Measurements from ENCODE around the gene DST.

DST gene

DNA sequence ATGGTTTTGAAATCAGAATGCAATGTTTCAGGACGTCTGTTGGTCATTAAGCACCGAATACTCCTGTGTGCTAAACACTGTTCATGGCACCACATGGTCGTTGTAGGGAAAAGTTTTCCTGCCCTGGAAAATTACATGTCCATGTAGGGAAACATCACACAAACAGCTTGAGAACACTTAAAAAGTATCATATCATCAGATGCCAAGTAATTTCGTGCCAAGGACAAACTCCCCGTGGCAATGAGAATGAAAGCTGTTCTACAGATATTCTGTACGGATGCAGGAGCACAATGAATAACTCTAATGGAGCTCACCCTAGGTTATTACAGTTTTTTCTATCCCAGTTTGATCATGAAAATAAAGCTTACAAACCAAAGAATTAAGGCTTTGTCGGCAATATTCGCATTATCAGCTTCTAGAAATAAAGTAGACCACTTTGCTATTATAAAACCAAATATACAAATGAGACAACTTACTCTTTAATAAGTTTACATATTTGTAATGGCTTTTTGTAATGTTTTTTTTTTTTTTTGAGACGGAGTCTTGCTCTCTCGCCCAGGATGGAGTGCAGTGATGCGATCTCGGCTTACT is 4.6 kb upstream of the DST start:
- no peaks in the 10 kb centered on the region for H3K27me3 Mint-ChIP-seq (ENCODE audit: low read depth, poor library complexity)
- H3K27ac Mint-ChIP-seq, result no peak overlapping the region
- DNase-seq, result no peak
- no peaks in the 10 kb centered on the region for H3K4me1 Mint-ChIP-seq
- H3K9me3 Mint-ChIP-seq, result no peaks in the 10 kb centered on the region
- no peak overlapping the region for H3K4me3 Mint-ChIP-seq
- TF ChIP-seq, protein P1, sequence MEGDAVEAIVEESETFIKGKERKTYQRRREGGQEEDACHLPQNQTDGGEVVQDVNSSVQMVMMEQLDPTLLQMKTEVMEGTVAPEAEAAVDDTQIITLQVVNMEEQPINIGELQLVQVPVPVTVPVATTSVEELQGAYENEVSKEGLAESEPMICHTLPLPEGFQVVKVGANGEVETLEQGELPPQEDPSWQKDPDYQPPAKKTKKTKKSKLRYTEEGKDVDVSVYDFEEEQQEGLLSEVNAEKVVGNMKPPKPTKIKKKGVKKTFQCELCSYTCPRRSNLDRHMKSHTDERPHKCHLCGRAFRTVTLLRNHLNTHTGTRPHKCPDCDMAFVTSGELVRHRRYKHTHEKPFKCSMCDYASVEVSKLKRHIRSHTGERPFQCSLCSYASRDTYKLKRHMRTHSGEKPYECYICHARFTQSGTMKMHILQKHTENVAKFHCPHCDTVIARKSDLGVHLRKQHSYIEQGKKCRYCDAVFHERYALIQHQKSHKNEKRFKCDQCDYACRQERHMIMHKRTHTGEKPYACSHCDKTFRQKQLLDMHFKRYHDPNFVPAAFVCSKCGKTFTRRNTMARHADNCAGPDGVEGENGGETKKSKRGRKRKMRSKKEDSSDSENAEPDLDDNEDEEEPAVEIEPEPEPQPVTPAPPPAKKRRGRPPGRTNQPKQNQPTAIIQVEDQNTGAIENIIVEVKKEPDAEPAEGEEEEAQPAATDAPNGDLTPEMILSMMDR (IDR thresholded peaks at IDR 0.05), result no peak
- H3K36me3 Mint-ChIP-seq (ENCODE audit: low read depth), result peaks cover 15% of the 10 kb centered on the region

DNA sequence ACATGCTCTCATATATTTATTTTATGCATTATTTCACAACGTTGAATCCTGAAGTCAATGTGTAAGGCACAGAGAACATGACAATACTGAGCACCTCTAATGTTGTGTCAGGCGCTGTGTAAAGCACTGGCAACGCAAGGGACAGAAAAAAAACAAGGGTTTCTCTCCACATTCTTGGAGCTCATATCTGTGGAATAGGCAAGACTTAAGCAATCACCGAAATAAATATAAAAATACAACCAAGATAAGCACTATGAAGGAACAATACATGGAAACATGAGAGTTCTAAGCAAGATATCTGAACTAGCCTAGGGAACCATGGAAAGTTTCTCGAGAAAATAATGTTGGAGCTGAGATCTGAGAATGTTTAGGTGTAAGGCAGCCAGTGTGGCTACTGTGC is 1.7 kb upstream of the DST start:
- Mint-ChIP-seq H3K27ac (no peak overlapping the region), H3K9me3 (no peaks in the 10 kb centered on the region), H3K36me3 (ENCODE audit: low read depth) (peaks cover 15% of the 10 kb centered on the region), H3K4me1 (no peaks in the 10 kb centered on the region), H3K4me3 (no peak overlapping the region), H3K27me3 (ENCODE audit: low read depth, poor library complexity) (no peaks in the 10 kb centered on the region)
- TF ChIP-seq, protein P1 (IDR thresholded peaks at IDR 0.05), result no peak
- no peak for DNase-seq

DNA sequence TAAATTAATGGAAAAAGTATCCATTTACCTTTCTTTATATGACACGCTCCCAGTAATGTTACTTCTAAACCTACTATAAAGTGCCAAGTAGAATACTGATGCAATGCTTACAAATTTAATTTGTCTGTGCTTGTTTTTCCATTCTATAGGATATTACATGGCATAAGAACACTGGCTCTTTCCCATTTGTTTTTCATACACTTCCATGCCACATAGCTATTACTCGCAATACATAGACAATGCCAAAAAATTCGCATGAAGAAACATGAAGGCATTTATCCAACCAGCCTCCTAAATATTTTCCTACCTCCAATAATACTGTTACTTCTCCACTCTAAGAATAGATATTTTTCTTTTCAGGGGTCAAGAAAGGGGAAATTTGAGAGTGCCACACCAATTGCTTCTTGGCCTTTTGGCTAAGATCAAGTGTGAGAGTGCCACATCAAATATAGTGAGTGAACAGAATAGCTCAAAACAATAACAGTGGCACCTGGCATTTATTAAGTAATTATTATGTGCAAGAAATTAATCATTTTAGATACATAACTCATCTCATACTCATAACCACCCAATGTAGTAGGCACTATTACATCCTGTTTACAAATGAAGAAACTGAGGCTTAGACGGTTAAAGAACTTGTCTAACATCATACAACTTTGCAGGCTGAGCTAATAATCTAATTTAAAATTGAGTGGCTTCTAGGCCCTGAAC is 845 bp upstream of the DST start:
- no peak for DNase-seq
- Mint-ChIP-seq H3K4me1 (no peaks in the 10 kb centered on the region), H3K27ac (no peak overlapping the region), H3K9me3 (no peaks in the 10 kb centered on the region), H3K4me3 (no peak overlapping the region), H3K36me3 (ENCODE audit: low read depth) (peaks cover 15% of the 10 kb centered on the region), H3K27me3 (ENCODE audit: low read depth, poor library complexity) (no peaks in the 10 kb centered on the region)
- TF ChIP-seq, protein P1 (IDR thresholded peaks at IDR 0.05), result no peak

DNA sequence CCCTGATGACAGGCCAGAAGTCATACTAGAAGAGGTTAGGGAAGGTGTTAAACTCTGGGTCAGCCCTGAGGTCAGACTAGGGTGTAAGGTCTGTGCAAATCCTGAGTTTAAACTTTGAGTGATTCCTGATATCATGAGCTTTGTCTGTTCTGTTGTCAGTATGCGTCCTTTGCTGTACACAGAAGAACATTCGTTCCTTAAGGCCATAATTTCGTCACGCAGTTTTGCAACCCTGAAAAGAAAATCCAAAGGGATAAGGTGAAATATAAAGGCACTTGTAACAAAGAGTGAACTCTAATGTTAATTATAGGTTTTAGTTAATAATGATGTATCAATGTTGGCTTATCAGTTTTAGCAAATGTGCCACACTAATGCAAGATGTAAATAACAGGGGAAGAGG is 2.3 kb downstream of the DST start:
- DNase-seq, result no peak
- H3K9me3 Mint-ChIP-seq, result no peaks in the 10 kb centered on the region
- H3K27ac Mint-ChIP-seq, result peak overlapping the region; percentile 21
- peaks cover 12% of the 10 kb centered on the region for H3K36me3 Mint-ChIP-seq (ENCODE audit: low read depth)
- H3K4me3 Mint-ChIP-seq, result no peak overlapping the region
- TF ChIP-seq, protein P1 (IDR thresholded peaks at IDR 0.05), result no peak
- no peaks in the 10 kb centered on the region for H3K27me3 Mint-ChIP-seq (ENCODE audit: low read depth, poor library complexity)
- H3K4me1 Mint-ChIP-seq, result no peaks in the 10 kb centered on the region

DNA sequence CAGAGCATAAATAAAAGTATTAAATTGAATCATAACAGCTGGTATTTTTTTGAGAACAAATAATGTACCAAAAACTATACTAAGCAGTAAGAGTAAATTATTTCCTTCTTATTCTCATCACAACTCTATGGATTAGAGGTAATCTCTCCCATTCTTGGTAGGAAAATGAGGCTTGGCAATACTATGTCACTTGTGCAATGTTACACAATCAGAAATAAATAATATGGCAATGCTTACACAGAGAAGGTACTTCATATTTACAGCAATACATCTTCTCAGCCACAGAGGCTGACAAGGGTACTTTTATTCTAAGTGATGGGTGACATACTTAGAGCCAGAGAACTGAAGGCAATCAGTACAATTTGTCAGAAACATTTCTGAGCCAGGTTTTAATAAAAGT is 3.9 kb downstream of the DST start:
- H3K9me3 Mint-ChIP-seq, result no peaks in the 10 kb centered on the region
- H3K4me1 Mint-ChIP-seq, result no peaks in the 10 kb centered on the region
- DNase-seq, result no peak
- no peak overlapping the region for H3K27ac Mint-ChIP-seq
- H3K27me3 Mint-ChIP-seq (ENCODE audit: low read depth, poor library complexity), result no peaks in the 10 kb centered on the region
- peaks cover 16% of the 10 kb centered on the region for H3K36me3 Mint-ChIP-seq (ENCODE audit: low read depth)
- TF ChIP-seq, protein P1 (IDR thresholded peaks at IDR 0.05), result no peak
- H3K4me3 Mint-ChIP-seq, result no peak overlapping the region

DNA sequence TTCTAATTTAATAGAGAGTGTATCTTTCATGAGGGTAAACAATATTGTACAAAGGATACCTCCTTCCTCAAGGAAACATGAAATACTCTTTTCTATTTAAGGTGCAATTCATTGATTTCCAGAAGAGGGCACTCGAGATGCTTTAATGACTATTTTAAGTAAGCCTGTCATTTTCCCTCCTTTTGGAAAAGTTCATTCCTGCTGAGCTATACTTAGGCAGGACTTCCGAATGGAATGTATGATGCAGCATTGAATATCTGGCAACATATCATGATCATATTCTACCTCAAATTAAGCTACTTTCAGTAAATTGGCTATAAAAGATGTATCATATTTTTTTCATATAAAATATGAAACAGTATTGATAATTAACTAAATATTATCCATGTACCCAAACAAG is 5.0 kb downstream of the DST start:
- H3K27ac Mint-ChIP-seq, result no peak overlapping the region
- H3K36me3 Mint-ChIP-seq (ENCODE audit: low read depth), result peaks cover 24% of the 10 kb centered on the region
- no peaks in the 10 kb centered on the region for H3K4me1 Mint-ChIP-seq
- TF ChIP-seq, protein P1 (IDR thresholded peaks at IDR 0.05), result peak; percentile 53
- no peak for DNase-seq
- H3K4me3 Mint-ChIP-seq, result no peak overlapping the region
- no peaks in the 10 kb centered on the region for H3K9me3 Mint-ChIP-seq
- H3K27me3 Mint-ChIP-seq (ENCODE audit: low read depth, poor library complexity), result no peaks in the 10 kb centered on the region
